Measurements from ENCODE around the gene EGFLAM. TPM values are rescaled to one million over a fixed set of nuclear protein-coding genes. Genes with fewer than 3 reads are reported as not detected.

EGFLAM gene
- total and polyA plus RNA-seq, 2 donors (not counting 3 experiments of a cell fraction or from before 2014, with no cell fraction given): 1.2 to 2.7 TPM

- Histone ChIP-seq H3K27me3 (ENCODE audit: control insufficient read depth in 2 of 2, insufficient read depth in 2 of 2, low read length in 2 of 2) (no peaks in the 10 kb centered on the region), H3K36me3 (ENCODE audit: control insufficient read depth in 2 of 2, extremely low read depth in 1 of 2, insufficient read depth in 2 of 2, low read length in 2 of 2) (no peaks in the 10 kb centered on the region), H3K9ac (replicated peaks; ENCODE audit: extremely low read depth, insufficient read depth, low read length) (no peak overlapping the region), H3K4me3 (replicated peaks in 1 of 3; ENCODE audit: insufficient read depth in 1 of 3, low read depth in 1 of 3, low read length in 3 of 3) (no peak overlapping the region), H3K79me2 (ENCODE audit: control insufficient read depth, insufficient read depth, low read length) (no peaks in the 10 kb centered on the region), H3K4me2 (ENCODE audit: insufficient read depth, low read length) (no peak overlapping the region), H3K27ac (ENCODE audit: insufficient read depth, low read depth, low read length) (no peak overlapping the region), H3K9me1 (replicated peaks; ENCODE audit: control insufficient read depth, extremely low read depth, insufficient read depth, low read length) (no peaks in the 10 kb centered on the region), H3K4me1 (ENCODE audit: control insufficient read depth, extremely low read depth, insufficient read depth, low read length) (peaks cover 46% of the 10 kb centered on the region), H4K20me1 (replicated peaks; ENCODE audit: control insufficient read depth, extremely low read depth, insufficient read depth, low read length) (no peaks in the 10 kb centered on the region), H3K9me3 (replicated peaks; ENCODE audit: control insufficient read depth, insufficient read depth, low read length) (no peaks in the 10 kb centered on the region), H2AFZ (ENCODE audit: low read depth, low read length) (no peak overlapping the region)
- intact Hi-C loops (cut with micrococcal nuclease) (no loop called here), dilution Hi-C loops (cut with MboI; ENCODE audit: extremely low pct_ligation_motif_present, low sequenced_read_pairs) (no loop called here)
- POLR2A ChIA-PET: no interaction called here
- CTCF ChIA-PET: interaction anchor here (1.1 to 9.2 kb wide), 3 partner anchors 10 to 48 kb away, joined by 3 to 163 read pairs (median 4); no protein-coding TSS in a partner anchor
- DNase-seq (ENCODE audit: low read depth, low spot score) (no peak), FAIRE-seq (peak; percentile 35)
- BruUV-seq (replicated peaks): no TSS peak
- no peak for TF ChIP-seq CTCF (IDR thresholded peaks at IDR 0.05; ENCODE audit: extremely low read depth in 1 of 2, insufficient read depth in 1 of 2, low read depth in 1 of 2, low read length in 2 of 2)
- TF ChIP-seq POLR2AphosphoS5 (IDR thresholded peaks at IDR 0.05; ENCODE audit: insufficient read depth, low read depth, low read length): no peak
- no peak for TF ChIP-seq GATA2 (IDR thresholded peaks at IDR 0.05; ENCODE audit: insufficient read depth, insufficient read length, low read depth, low read length)
- TF ChIP-seq FOS (IDR thresholded peaks at IDR 0.05; ENCODE audit: borderline replicate concordance, insufficient read depth, low read length): no peak
- no peak for TF ChIP-seq POLR2A (IDR thresholded peaks at IDR 0.05; ENCODE audit: low read depth, low read length)
- TF ChIP-seq JUN (IDR thresholded peaks at IDR 0.05; ENCODE audit: borderline replicate concordance, insufficient read depth, insufficient read length, low read depth): no peak
- no peak for TF ChIP-seq EZH2 (IDR thresholded peaks at IDR 0.05; ENCODE audit: borderline replicate concordance, low read depth, low read length, severe bottlenecking)
- TF ChIP-seq MAX (IDR thresholded peaks at IDR 0.05; ENCODE audit: insufficient read depth, insufficient read length): no peak
These were observed 210.8 kb downstream of the EGFLAM start for GRCh38 chr5:38468978-38469706.
